HG02852 (cell line): Measurements from ENCODE around the gene FIBCD1.

Source experiments
- ATAC-seq: cut with Tn5 transposase; IDR thresholded peaks from one replicate; pipeline ENCODE4 v1.9.1; 2021; ENCODE audit warnings: mild to moderate bottlenecking, moderate library complexity; ENCODE audit not compliant: unreplicated experiment

Gene FIBCD1

DNA sequence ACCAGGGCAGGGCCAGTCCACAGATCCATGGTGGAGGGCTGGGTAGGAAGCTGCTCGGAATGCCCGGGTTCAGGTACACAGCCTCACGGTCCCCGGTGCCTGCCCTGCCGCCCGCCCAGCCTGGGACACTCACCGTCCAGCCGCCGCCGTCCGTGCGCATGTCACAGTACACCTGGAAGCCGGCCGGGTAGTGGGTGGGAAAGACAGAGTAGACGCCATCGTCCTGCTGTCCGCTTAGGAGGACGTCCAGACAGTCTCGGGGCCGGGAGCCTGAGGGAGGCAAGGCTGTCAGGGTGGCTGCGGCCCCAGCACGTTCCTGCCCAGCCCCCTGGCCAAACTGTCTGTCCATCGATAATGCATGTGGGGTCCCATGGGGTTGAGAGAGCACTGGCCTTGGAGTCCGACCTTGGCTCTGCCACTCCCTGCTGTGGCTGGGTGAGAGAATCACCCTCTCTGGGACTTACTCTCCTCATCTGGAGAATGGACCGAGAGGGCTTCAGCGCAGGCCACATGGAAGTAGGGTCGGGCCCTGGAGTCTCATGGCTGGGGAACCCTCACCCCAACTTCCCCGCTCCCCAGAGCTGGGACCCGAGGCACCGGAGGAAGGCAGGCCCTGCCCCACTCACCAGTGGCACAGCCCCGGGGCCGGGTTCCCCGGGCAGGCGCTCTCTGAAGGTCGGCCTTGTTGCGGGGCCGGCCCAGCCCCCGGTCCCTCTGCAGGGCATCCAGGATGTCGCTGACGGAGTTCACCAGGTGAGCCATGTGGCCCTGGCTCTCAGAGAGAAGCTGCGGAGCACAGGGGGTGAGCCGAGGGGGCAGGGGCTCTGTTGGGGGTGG lies 15.2 kb downstream of the FIBCD1 start:
- ATAC-seq = no peak

- no peak for ATAC-seq
Observed at GRCh38 chr9:130922893-130923610, 16.0 kb downstream of the FIBCD1 start.

DNA sequence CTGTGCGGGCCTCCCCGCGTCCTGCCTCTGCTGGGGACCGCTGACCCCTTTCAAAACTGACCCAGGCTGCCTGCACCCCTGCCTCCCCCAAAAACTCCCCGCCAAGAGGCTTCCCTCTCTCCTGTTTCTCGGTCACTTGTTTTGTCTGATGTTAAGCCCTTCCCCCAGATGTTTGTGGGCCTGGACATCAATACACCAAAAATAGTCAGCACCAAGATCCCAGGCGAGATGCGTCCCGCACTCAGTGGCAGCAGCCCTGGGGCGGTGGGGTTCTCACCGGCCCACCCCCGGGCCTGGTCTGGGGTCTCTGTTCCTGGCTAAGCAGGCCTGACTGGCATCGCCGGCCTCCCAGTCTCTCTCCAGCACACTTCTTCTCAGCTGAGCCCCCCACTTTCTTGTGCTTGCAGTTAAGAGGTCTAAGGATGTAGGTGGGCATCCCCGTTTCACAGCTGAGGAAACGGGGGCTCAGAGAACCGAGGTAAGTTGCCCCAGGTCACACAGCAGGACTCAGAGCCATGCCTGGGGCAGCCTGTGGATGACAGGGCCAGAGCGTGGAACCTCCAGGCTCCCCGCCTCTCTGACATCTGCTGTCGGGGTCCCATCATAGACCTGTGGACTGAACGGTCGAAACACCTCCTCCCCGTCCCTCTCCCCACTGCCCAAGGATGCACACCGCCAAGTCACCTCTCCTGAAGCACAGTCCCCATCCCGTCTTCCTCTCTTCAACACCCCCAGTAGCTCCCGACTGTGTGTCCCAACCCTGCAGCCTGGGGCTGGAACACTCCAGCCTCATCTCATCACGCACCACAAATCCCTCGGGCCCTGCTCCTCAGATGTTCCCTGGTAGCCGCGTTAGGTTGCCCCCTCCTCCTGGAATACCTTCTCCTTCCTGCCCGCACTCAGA lies 16.8 kb downstream of the FIBCD1 start:
- no peak for ATAC-seq

GRCh38 chr9:130921300-130921988 lies 17.6 kb downstream of the FIBCD1 start:
- no peak for ATAC-seq

- no peak for ATAC-seq
Observed at GRCh38 chr9:130920762-130921299, 18.2 kb downstream of the FIBCD1 start.

DNA sequence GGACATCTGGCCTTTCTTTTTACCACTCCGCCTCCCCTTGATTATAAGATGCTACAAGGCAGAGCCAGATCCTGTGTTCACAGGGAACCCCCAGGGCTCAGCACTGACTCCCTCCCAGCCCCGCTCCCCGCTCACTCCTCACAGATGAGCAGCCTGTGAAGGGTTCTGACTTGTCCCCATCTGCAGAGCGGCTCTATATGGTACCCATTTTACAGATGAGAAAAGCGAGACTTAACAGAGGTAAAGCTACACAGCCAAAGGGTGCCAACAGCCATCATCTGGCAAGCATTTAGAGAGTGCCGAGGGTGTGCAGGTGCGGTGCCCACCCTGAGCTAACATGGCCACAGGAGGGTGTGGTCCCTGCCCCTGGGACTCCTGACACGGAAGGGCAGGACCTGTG lies 18.8 kb downstream of the FIBCD1 start:
- ATAC-seq = no peak

GRCh38 chr9:130919559-130920145 lies 19.4 kb downstream of the FIBCD1 start:
- ATAC-seq = no peak

- no peak for ATAC-seq
Observed at GRCh38 chr9:130918826-130919558, 20.1 kb downstream of the FIBCD1 start.

- no peak for ATAC-seq
Observed at GRCh38 chr9:130918101-130918825, 20.8 kb downstream of the FIBCD1 start.

DNA sequence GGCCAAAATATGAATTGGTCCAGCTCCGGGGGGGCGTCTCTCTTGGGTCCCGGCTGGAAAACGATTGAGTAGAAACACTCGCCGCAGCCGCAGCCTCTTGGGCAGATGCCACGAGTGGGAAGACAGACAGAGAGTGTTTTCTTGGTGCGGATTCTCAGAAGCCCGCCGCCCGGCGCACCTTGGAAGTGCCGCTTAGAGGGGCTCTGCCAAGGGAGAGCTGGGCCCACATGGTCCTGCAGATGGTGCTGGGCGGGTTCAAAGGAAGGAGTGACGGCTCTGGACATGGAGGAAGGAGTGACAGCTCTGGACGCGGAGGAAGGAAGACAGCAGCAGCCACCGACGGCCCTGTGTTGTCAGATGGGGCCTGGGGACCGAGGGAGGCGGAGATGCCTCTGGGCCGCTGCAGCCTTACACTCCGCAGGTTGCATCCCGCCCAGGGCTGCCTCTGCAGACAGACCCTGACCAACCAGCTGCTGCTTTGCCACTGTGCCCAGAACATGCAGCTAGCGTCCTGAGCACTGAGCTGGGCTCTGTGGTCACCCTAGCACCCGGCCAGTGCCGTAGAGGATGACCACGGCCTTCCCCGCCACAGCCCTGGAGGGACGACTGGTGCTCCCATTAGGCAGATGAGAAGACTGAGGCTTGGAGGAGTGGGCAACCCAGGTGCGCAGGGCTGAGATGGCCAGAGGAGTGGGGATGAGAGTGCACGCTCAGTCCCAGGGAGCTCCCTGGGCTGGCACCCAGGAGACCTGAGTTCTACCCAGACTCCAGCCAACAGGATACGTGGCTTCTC lies 21.7 kb downstream of the FIBCD1 start:
- no peak for ATAC-seq

- no peak for ATAC-seq
Observed at GRCh38 chr9:130915096-130915447, 24.0 kb downstream of the FIBCD1 start.

DNA sequence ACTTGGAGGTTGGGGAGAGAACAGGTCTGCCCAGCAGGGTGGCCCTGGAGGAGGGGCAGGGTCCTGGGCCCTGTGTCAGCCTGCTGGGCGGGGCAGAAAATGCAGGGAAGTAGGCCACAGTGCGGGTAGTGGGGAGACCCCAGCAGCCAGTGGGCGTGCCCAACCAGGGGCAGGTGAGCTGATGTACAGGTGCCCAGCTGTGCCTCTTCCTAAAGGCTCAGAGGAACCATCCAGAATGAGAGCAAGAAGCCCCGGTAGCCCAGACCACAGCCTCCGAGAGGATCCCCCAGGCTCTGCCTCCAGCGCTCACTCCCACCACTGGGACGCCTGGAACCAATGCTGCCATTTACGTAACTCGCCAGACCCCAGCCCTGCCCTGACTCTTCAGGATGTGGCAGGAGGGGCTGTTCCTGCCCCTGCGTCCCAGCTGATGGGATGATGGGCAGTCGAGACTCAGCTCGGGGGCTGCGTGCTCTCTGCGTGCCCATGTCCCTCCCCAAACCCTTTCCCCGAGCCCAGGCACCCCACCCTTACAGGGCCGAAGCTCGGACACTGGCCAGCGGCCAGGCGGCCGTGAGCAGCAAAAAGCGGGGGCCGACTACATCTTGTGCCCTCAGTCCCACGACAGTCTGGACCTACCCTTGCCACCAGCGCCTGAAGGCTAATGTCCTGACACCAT lies 24.5 kb downstream of the FIBCD1 start:
- no peak for ATAC-seq

DNA sequence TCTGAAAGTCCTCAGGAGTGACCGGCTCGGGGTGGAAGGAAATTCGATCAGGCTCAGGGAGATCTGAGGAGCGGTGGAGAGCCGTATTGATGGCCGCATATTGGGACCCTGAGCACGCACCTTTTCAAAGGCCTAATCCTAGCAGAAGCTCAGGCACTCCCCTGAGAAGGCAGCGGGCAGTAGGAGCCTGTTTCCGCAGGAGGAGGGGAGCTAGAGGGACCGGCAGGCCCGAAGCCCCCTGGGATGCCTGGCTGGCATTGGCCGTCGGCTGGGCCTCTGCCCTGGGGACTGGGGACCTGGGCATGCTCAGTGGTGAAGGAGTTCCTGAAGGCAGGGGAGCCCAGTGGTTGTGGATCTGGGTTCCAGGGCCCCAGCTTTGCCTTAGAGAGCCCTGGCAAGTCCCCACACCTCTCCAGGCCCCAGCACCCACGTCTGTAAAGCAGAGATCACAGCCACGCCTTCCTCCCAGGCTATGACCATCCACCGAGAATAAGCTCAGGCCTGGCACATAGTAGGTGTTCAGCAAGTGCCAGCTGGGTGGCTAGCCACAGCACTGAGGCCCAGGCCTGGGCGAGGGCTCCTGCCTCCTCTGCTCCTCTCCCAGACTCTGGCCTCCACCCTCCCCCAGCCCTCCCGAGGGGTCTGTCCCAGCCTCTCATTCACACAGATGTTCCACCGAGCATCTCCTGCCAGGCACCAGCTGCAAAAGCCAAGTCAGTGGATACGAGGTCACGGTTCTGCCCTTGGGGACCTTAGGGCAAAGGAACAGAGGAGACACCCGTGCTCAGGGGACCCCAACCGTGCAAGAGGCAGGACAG lies 25.2 kb downstream of the FIBCD1 start:
- no peak for ATAC-seq

GRCh38 chr9:130912932-130913598 lies 26.0 kb downstream of the FIBCD1 start:
- ATAC-seq = no peak

GRCh38 chr9:130911254-130912049 lies 27.6 kb downstream of the FIBCD1 start:
- no peak for ATAC-seq
